GM23338 (cell line): Measurements from ENCODE around the gene MAP4K5. TPM values are rescaled to one million over a fixed set of nuclear protein-coding genes. Genes with fewer than 3 reads are reported as not detected.

Experiments used
- ATAC-seq: fragments of 200-7000 bp; cut with Tn5 transposase; 3 replicates; pipeline ENCODE4 v1.9.1; 2020
- DNase-seq: peaks from one replicate; pipeline ENCODE4 v3.0.0-alpha.2; 2015; ENCODE audit warnings: low spot score
- H2AFZ ChIP-seq: fragments of 200-600 bp; sonication (generic); 2 replicates; pipeline ENCODE4 v1.8.0; 2016; ENCODE audit warnings: antibody characterized with exemption, mild to moderate bottlenecking, moderate library complexity
- H3F3A ChIP-seq: fragments of 200-600 bp; sonication (generic); replicated peaks from 2 replicates; pipeline ENCODE4 v1.8.0; 2017; ENCODE audit warnings: antibody characterized with exemption, mixed run types, low read depth
- H3K27ac ChIP-seq: fragments of 200-600 bp; sonication (generic); 2 replicates; pipeline ENCODE4 v1.6.1; 2016; ENCODE audit warnings: low read depth
- H3K27me3 ChIP-seq: fragments of 200-600 bp; sonication (generic); 2 replicates; pipeline ENCODE4 v1.8.0; 2016; ENCODE audit warnings: mild to moderate bottlenecking, mixed run types, moderate library complexity; ENCODE audit not compliant: insufficient read depth
- H3K36me3 ChIP-seq: fragments of 200-600 bp; sonication (generic); 2 replicates; pipeline ENCODE4 v1.8.0; 2016; ENCODE audit warnings: mild to moderate bottlenecking; ENCODE audit not compliant: insufficient read depth
- H3K4me1 ChIP-seq: fragments of 200-600 bp; sonication (generic); 2 replicates; pipeline ENCODE4 v1.8.0; 2016; ENCODE audit warnings: mild to moderate bottlenecking, moderate library complexity; ENCODE audit not compliant: insufficient read depth
- H3K4me2 ChIP-seq: fragments of 200-600 bp; sonication (generic); 2 replicates; pipeline ENCODE4 v1.7.1; 2017; ENCODE audit warnings: mixed run types
- H3K4me3 ChIP-seq: fragments of 200-600 bp; sonication (generic); 2 replicates; pipeline ENCODE4 v1.6.1; 2016; ENCODE audit warnings: mixed run types
- H3K79me2 ChIP-seq: fragments of 200-600 bp; sonication (generic); replicated peaks from 2 replicates; pipeline ENCODE4 v1.8.0; 2017; ENCODE audit warnings: mild to moderate bottlenecking; ENCODE audit not compliant: insufficient read depth
- H3K9me2 ChIP-seq: fragments of 200-600 bp; sonication (generic); 2 replicates; pipeline ENCODE4 v1.8.0; 2017; ENCODE audit not compliant: insufficient read depth
- H4K20me1 ChIP-seq: fragments of 200-600 bp; sonication (generic); replicated peaks from 2 replicates; pipeline ENCODE4 v1.8.0; 2017; ENCODE audit warnings: mild to moderate bottlenecking; ENCODE audit not compliant: insufficient read depth
- H3K27ac Mint-ChIP-seq: 2 replicates; pipeline ENCODE4 v1.8.0; 2020; ENCODE audit warnings: inconsistent platforms, mild to moderate bottlenecking, moderate library complexity, mixed read lengths
- H3K27me3 Mint-ChIP-seq: 3 replicates; pipeline ENCODE4 v1.8.0; 2022; ENCODE audit warnings: low read depth, mild to moderate bottlenecking, moderate library complexity, mixed read lengths, inconsistent platforms; ENCODE audit not compliant: insufficient read depth, poor library complexity
- H3K36me3 Mint-ChIP-seq: 3 replicates; pipeline ENCODE4 v1.8.0; 2021; ENCODE audit warnings: low read depth, mild to moderate bottlenecking, inconsistent platforms, moderate library complexity, mixed read lengths
- H3K4me1 Mint-ChIP-seq: 3 replicates; pipeline ENCODE4 v1.8.0; 2020; ENCODE audit warnings: mild to moderate bottlenecking, inconsistent platforms, mixed read lengths
- H3K4me3 Mint-ChIP-seq: 3 replicates; pipeline ENCODE4 v1.8.0; 2021; ENCODE audit warnings: moderate library complexity, mild to moderate bottlenecking, inconsistent platforms, mixed read lengths
- H3K9me3 Mint-ChIP-seq: 3 replicates; pipeline ENCODE4 v1.8.0; 2020; ENCODE audit warnings: moderate library complexity, mild to moderate bottlenecking, inconsistent platforms, mixed read lengths
- EZH2 ChIP-seq: fragments of 200-600 bp; sonication (generic); IDR thresholded peaks from one replicate; pipeline ENCODE4 v1.8.0; 2017; ENCODE audit warnings: antibody characterized with exemption, mild to moderate bottlenecking, low read depth; ENCODE audit not compliant: unreplicated experiment
- ZNF114 ChIP-seq: fragments of 250-450 bp; sonication (Bioruptor Pico); IDR thresholded peaks from 2 replicates; pipeline ENCODE4 v1.5.0; 2020; ENCODE audit warnings: mild to moderate bottlenecking, moderate library complexity
- ZNF331 ChIP-seq: fragments of 250-450 bp; sonication (Bioruptor Pico); IDR thresholded peaks from 2 replicates; pipeline ENCODE4 v1.5.0; 2020; ENCODE audit warnings: low read depth, mild to moderate bottlenecking, moderate library complexity
- polyA plus RNA-seq: library from polyadenylated mRNA; unstranded; fragments of >200 nt; fragmentation: Nextera tagmentation; extraction: Ambion mirVana; gene quantifications from 2 replicates; pipeline ENCODE4 v1.2.1, GENCODE V29; 2016
- total RNA-seq: library from RNA; depleted of rRNA; stranded (reverse); fragments of >200 nt; shearing (Covaris generic); gene quantifications from 2 replicates; pipeline ENCODE4 v1.2.3, GENCODE V29; 2014
- TF ChIP-seq, protein P1 (sequence below): fragments of 250-450 bp; sonication (Bioruptor Pico); IDR thresholded peaks from 2 replicates; pipeline ENCODE4 v1.5.0; 2020; ENCODE audit warnings: mild to moderate bottlenecking, moderate library complexity
- TF ChIP-seq, protein P2 (sequence below): IDR thresholded peaks from one replicate; pipeline ENCODE4 v1.6.1; 2018; ENCODE audit warnings: antibody characterized with exemption; ENCODE audit not compliant: unreplicated experiment

MAP4K5 gene
- total and polyA plus RNA-seq, 2 experiments from 2014 or later, result 71.4 to 74.6 TPM

DNA sequence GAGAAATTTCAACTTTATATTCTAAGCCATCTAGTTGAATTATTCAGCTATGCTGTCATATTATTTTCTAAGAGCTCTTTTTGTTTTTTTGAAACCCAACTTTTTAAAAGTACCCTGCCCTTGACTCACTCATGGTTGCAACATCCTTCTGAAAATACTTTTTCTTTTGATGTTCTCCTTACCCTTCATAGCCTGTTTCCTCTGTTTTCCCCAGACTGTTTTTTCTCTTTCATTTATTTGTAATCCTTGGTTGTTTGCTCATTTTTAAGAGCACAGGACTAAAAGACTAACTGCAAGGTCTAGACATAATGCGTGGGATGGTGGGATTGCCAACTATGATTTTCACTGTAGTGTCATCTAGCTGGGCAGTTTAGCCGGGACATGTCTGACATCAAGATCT is 114.5 kb downstream of the MAP4K5 start (continued):
- TF ChIP-seq, protein P1, sequence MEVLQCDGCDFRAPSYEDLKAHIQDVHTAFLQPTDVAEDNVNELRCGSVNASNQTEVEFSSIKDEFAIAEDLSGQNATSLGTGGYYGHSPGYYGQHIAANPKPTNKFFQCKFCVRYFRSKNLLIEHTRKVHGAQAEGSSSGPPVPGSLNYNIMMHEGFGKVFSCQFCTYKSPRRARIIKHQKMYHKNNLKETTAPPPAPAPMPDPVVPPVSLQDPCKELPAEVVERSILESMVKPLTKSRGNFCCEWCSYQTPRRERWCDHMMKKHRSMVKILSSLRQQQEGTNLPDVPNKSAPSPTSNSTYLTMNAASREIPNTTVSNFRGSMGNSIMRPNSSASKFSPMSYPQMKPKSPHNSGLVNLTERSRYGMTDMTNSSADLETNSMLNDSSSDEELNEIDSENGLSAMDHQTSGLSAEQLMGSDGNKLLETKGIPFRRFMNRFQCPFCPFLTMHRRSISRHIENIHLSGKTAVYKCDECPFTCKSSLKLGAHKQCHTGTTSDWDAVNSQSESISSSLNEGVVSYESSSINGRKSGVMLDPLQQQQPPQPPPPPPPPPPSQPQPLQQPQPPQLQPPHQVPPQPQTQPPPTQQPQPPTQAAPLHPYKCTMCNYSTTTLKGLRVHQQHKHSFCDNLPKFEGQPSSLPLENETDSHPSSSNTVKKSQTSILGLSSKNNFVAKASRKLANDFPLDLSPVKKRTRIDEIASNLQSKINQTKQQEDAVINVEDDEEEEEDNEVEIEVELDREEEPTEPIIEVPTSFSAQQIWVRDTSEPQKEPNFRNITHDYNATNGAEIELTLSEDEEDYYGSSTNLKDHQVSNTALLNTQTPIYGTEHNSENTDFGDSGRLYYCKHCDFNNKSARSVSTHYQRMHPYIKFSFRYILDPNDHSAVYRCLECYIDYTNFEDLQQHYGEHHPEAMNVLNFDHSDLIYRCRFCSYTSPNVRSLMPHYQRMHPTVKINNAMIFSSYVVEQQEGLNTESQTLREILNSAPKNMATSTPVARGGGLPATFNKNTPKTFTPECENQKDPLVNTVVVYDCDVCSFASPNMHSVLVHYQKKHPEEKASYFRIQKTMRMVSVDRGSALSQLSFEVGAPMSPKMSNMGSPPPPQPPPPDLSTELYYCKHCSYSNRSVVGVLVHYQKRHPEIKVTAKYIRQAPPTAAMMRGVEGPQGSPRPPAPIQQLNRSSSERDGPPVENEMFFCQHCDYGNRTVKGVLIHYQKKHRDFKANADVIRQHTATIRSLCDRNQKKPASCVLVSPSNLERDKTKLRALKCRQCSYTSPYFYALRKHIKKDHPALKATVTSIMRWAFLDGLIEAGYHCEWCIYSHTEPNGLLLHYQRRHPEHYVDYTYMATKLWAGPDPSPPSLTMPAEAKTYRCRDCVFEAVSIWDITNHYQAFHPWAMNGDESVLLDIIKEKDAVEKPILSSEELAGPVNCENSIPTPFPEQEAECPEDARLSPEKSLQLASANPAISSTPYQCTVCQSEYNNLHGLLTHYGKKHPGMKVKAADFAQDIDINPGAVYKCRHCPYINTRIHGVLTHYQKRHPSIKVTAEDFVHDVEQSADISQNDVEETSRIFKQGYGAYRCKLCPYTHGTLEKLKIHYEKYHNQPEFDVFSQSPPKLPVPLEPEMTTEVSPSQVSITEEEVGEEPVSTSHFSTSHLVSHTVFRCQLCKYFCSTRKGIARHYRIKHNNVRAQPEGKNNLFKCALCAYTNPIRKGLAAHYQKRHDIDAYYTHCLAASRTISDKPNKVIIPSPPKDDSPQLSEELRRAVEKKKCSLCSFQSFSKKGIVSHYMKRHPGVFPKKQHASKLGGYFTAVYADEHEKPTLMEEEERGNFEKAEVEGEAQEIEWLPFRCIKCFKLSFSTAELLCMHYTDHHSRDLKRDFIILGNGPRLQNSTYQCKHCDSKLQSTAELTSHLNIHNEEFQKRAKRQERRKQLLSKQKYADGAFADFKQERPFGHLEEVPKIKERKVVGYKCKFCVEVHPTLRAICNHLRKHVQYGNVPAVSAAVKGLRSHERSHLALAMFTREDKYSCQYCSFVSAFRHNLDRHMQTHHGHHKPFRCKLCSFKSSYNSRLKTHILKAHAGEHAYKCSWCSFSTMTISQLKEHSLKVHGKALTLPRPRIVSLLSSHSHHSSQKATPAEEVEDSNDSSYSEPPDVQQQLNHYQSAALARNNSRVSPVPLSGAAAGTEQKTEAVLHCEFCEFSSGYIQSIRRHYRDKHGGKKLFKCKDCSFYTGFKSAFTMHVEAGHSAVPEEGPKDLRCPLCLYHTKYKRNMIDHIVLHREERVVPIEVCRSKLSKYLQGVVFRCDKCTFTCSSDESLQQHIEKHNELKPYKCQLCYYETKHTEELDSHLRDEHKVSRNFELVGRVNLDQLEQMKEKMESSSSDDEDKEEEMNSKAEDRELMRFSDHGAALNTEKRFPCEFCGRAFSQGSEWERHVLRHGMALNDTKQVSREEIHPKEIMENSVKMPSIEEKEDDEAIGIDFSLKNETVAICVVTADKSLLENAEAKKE (CRISPR knock-in tag), result no peak
- TF ChIP-seq ZNF114 (CRISPR knock-in tag) (no peak), ZNF331 (CRISPR knock-in tag) (no peak)
- TF ChIP-seq, protein P2, sequence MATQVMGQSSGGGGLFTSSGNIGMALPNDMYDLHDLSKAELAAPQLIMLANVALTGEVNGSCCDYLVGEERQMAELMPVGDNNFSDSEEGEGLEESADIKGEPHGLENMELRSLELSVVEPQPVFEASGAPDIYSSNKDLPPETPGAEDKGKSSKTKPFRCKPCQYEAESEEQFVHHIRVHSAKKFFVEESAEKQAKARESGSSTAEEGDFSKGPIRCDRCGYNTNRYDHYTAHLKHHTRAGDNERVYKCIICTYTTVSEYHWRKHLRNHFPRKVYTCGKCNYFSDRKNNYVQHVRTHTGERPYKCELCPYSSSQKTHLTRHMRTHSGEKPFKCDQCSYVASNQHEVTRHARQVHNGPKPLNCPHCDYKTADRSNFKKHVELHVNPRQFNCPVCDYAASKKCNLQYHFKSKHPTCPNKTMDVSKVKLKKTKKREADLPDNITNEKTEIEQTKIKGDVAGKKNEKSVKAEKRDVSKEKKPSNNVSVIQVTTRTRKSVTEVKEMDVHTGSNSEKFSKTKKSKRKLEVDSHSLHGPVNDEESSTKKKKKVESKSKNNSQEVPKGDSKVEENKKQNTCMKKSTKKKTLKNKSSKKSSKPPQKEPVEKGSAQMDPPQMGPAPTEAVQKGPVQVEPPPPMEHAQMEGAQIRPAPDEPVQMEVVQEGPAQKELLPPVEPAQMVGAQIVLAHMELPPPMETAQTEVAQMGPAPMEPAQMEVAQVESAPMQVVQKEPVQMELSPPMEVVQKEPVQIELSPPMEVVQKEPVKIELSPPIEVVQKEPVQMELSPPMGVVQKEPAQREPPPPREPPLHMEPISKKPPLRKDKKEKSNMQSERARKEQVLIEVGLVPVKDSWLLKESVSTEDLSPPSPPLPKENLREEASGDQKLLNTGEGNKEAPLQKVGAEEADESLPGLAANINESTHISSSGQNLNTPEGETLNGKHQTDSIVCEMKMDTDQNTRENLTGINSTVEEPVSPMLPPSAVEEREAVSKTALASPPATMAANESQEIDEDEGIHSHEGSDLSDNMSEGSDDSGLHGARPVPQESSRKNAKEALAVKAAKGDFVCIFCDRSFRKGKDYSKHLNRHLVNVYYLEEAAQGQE, result no peak

DNA sequence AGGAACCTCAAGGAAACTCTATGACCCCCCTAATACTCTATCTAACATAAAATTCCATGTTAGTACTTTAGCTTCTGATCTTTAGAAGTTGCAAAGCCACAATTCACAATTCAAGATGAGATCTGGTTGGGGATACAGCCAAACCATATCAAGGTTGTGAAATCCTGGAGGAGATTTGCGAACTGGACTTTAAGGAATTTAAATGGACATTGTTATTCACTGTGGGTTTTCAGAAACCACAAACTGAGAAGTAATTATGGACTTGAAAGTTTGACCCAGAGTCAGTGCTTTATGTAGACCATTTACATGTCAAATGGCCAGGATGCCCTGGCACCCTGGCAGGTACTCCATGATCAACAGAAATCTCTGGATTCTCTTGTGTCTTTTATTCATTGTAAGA is 121.4 kb downstream of the MAP4K5 start:
- DNase-seq, result no peak
- no peak overlapping the region for H3K27ac ChIP-seq
- no peak overlapping the region for H3K4me3 ChIP-seq
- H3K27me3 ChIP-seq, result no peaks in the 10 kb centered on the region
- no peak overlapping the region for H3K27ac Mint-ChIP-seq
- no peak for ATAC-seq
- no peaks in the 10 kb centered on the region; the same call in 1 of the 2 replicates for H3K9me2 ChIP-seq
- no peaks in the 10 kb centered on the region for H3K36me3 ChIP-seq
- H3K79me2 ChIP-seq, result no peaks in the 10 kb centered on the region
- no peaks in the 10 kb centered on the region for H4K20me1 ChIP-seq
- TF ChIP-seq EZH2, result no peak
- peaks cover 19% of the 10 kb centered on the region; the same call in 2 of the 3 replicates for H3K9me3 Mint-ChIP-seq
- H3K4me3 Mint-ChIP-seq, result no peak overlapping the region
- peaks cover 8% of the 10 kb centered on the region for H3K27me3 Mint-ChIP-seq
- H3K4me1 ChIP-seq, result no peaks in the 10 kb centered on the region
- no peaks in the 10 kb centered on the region for H3F3A ChIP-seq
- peaks cover 23% of the 10 kb centered on the region; the same call in 2 of the 3 replicates for H3K36me3 Mint-ChIP-seq
- H3K4me2 ChIP-seq, result no peak overlapping the region
- H2AFZ ChIP-seq, result no peak overlapping the region
- H3K4me1 Mint-ChIP-seq, result no peaks in the 10 kb centered on the region
